Measurements from ENCODE around the gene SLC35F1.
"Not testable (repeated sequence)": the region's sequence is repeated elsewhere in the genome, so short reads cannot be mapped to it uniquely, and the experiment has no call there.

SLC35F1 gene

GRCh38 chr6:117960877-117961276, 53.8 kb downstream of the SLC35F1 start:
- H3K36me3 ChIP-seq (ENCODE audit: insufficient read depth, low read length): no peaks in the 10 kb centered on the region
- H3K9me2 ChIP-seq (ENCODE audit: low read depth, low read length): no peaks in the 10 kb centered on the region
- H2AFZ ChIP-seq (ENCODE audit: low read length): no peak overlapping the region
- H3F3A ChIP-seq (ENCODE audit: insufficient read depth, low read length): no peaks in the 10 kb centered on the region
- H4K20me1 ChIP-seq (ENCODE audit: insufficient read depth, low read length): no peaks in the 10 kb centered on the region
- no peaks in the 10 kb centered on the region for H3K4me1 ChIP-seq (ENCODE audit: insufficient read depth, low read length, severe bottlenecking)
- H3K79me2 ChIP-seq (ENCODE audit: insufficient read depth, low read length): no peaks in the 10 kb centered on the region
- H3K4me3 ChIP-seq (ENCODE audit: low read depth, low read length, poor library complexity, severe bottlenecking): no peak overlapping the region
- H3K27me3 ChIP-seq (ENCODE audit: insufficient read depth, low read length): no peaks in the 10 kb centered on the region
- H3K9ac ChIP-seq (ENCODE audit: low read length): no peak overlapping the region
- no peak overlapping the region for H3K4me2 ChIP-seq (ENCODE audit: low read length)
- H3K27ac ChIP-seq (ENCODE audit: low read depth, low read length, poor library complexity, severe bottlenecking): no peak overlapping the region
- no peak for TF ChIP-seq EZH2 (IDR thresholded peaks at IDR 0.05; ENCODE audit: borderline replicate concordance, low read length)
- TF ChIP-seq, protein P1, sequence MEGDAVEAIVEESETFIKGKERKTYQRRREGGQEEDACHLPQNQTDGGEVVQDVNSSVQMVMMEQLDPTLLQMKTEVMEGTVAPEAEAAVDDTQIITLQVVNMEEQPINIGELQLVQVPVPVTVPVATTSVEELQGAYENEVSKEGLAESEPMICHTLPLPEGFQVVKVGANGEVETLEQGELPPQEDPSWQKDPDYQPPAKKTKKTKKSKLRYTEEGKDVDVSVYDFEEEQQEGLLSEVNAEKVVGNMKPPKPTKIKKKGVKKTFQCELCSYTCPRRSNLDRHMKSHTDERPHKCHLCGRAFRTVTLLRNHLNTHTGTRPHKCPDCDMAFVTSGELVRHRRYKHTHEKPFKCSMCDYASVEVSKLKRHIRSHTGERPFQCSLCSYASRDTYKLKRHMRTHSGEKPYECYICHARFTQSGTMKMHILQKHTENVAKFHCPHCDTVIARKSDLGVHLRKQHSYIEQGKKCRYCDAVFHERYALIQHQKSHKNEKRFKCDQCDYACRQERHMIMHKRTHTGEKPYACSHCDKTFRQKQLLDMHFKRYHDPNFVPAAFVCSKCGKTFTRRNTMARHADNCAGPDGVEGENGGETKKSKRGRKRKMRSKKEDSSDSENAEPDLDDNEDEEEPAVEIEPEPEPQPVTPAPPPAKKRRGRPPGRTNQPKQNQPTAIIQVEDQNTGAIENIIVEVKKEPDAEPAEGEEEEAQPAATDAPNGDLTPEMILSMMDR (IDR thresholded peaks at IDR 0.05; ENCODE audit: low read length): no peak
- 0 out of 2 replicates have a peak, but pooled peaks cover 4% of the 10 kb centered on the region for H3K9me3 ChIP-seq (ENCODE audit: low read length)

- no peaks in the 10 kb centered on the region for H3K79me2 ChIP-seq (ENCODE audit: insufficient read depth, low read length)
- H3K9me3 ChIP-seq (ENCODE audit: low read length): 0 out of 2 replicates have a peak, but pooled peaks cover 4% of the 10 kb centered on the region
- H3K36me3 ChIP-seq (ENCODE audit: insufficient read depth, low read length): no peaks in the 10 kb centered on the region
- H4K20me1 ChIP-seq (ENCODE audit: insufficient read depth, low read length): no peaks in the 10 kb centered on the region
- no peak overlapping the region for H3K4me3 ChIP-seq (ENCODE audit: low read depth, low read length, poor library complexity, severe bottlenecking)
- H3K9me2 ChIP-seq (ENCODE audit: low read depth, low read length): no peaks in the 10 kb centered on the region
- H3K4me1 ChIP-seq (ENCODE audit: insufficient read depth, low read length, severe bottlenecking): no peaks in the 10 kb centered on the region
- H3K9ac ChIP-seq (ENCODE audit: low read length): no peak overlapping the region
- no peaks in the 10 kb centered on the region for H3F3A ChIP-seq (ENCODE audit: insufficient read depth, low read length)
- H3K4me2 ChIP-seq (ENCODE audit: low read length): no peak overlapping the region
- no peaks in the 10 kb centered on the region for H3K27me3 ChIP-seq (ENCODE audit: insufficient read depth, low read length)
- no peak overlapping the region for H3K27ac ChIP-seq (ENCODE audit: low read depth, low read length, poor library complexity, severe bottlenecking)
- no peak overlapping the region for H2AFZ ChIP-seq (ENCODE audit: low read length)
- TF ChIP-seq EZH2 (IDR thresholded peaks at IDR 0.05; ENCODE audit: borderline replicate concordance, low read length): no peak
- TF ChIP-seq, protein P1 (IDR thresholded peaks at IDR 0.05; ENCODE audit: low read length): no peak
These were observed 54.2 kb downstream of the SLC35F1 start for GRCh38 chr6:117961301-117961700.

GRCh38 chr6:117965763-117966162, 58.7 kb downstream of the SLC35F1 start:
- H3K9ac ChIP-seq (ENCODE audit: low read length); H3K36me3 ChIP-seq (ENCODE audit: insufficient read depth, low read length); H3K4me1 ChIP-seq (ENCODE audit: insufficient read depth, low read length, severe bottlenecking); H4K20me1 ChIP-seq (ENCODE audit: insufficient read depth, low read length); H3K27ac ChIP-seq (ENCODE audit: low read depth, low read length, poor library complexity, severe bottlenecking); H3K27me3 ChIP-seq (ENCODE audit: insufficient read depth, low read length); H3F3A ChIP-seq (ENCODE audit: insufficient read depth, low read length); H3K79me2 ChIP-seq (ENCODE audit: insufficient read depth, low read length); H3K9me2 ChIP-seq (ENCODE audit: low read depth, low read length); H3K9me3 ChIP-seq (ENCODE audit: low read length); H2AFZ ChIP-seq (ENCODE audit: low read length); H3K4me3 ChIP-seq (ENCODE audit: low read depth, low read length, poor library complexity, severe bottlenecking); H3K4me2 ChIP-seq (ENCODE audit: low read length): not testable (repeated sequence)

GRCh38 chr6:117971637-117972036, 64.6 kb downstream of the SLC35F1 start:
- Histone ChIP-seq H3K79me2 (ENCODE audit: insufficient read depth, low read length) (no peaks in the 10 kb centered on the region), H2AFZ (ENCODE audit: low read length) (no peak overlapping the region), H3K4me2 (ENCODE audit: low read length) (no peak overlapping the region), H3F3A (ENCODE audit: insufficient read depth, low read length) (no peaks in the 10 kb centered on the region), H3K27me3 (ENCODE audit: insufficient read depth, low read length) (no peaks in the 10 kb centered on the region), H4K20me1 (ENCODE audit: insufficient read depth, low read length) (no peaks in the 10 kb centered on the region), H3K36me3 (ENCODE audit: insufficient read depth, low read length) (no peaks in the 10 kb centered on the region), H3K9ac (ENCODE audit: low read length) (no peak overlapping the region), H3K9me2 (ENCODE audit: low read depth, low read length) (no peaks in the 10 kb centered on the region), H3K9me3 (ENCODE audit: low read length) (no peaks in the 10 kb centered on the region), H3K27ac (ENCODE audit: low read depth, low read length, poor library complexity, severe bottlenecking) (no peak overlapping the region), H3K4me1 (ENCODE audit: insufficient read depth, low read length, severe bottlenecking) (no peaks in the 10 kb centered on the region), H3K4me3 (ENCODE audit: low read depth, low read length, poor library complexity, severe bottlenecking) (no peak overlapping the region)
- TF ChIP-seq, protein P1 (IDR thresholded peaks at IDR 0.05; ENCODE audit: low read length): no peak
- no peak for TF ChIP-seq EZH2 (IDR thresholded peaks at IDR 0.05; ENCODE audit: borderline replicate concordance, low read length)
